H9 (cell line): ENCODE results near the gene NEK8. TPM values are rescaled to one million over a fixed set of nuclear protein-coding genes. Genes with fewer than 3 reads are reported as not detected.

Experiments used
- DNase-seq: peaks from one replicate; pipeline ENCODE4 v3.0.0-alpha.2; 2017
- H2AFZ ChIP-seq: one replicate; pipeline ENCODE4 v1.6.1; 2013; ENCODE audit warnings: mild to moderate bottlenecking, low read length, control low read depth, moderate library complexity
- H2AK5ac ChIP-seq: 2 replicates; pipeline ENCODE4 v1.6.1; 2013; ENCODE audit warnings: low read length, control low read depth, mixed read lengths; ENCODE audit not compliant: insufficient read length
- H2BK120ac ChIP-seq: one replicate; pipeline ENCODE4 v1.6.1; 2013; ENCODE audit warnings: low read depth, mild to moderate bottlenecking, low read length, control low read depth, inconsistent platforms; ENCODE audit not compliant: poor library complexity, severe bottlenecking
- H2BK12ac ChIP-seq: 2 replicates; pipeline ENCODE4 v1.6.1; 2013; ENCODE audit warnings: low read length, control low read depth, mixed read lengths, low read depth; ENCODE audit not compliant: insufficient read length
- H2BK15ac ChIP-seq: 2 replicates; pipeline ENCODE4 v1.6.1; 2013; ENCODE audit warnings: low read depth, low read length, control low read depth
- H2BK20ac ChIP-seq: one replicate; pipeline ENCODE4 v1.6.1; 2013; ENCODE audit warnings: low read depth, mild to moderate bottlenecking, low read length, control low read depth, inconsistent platforms; ENCODE audit not compliant: poor library complexity, severe bottlenecking
- H2BK5ac ChIP-seq: 2 replicates; pipeline ENCODE4 v1.6.1; 2013; ENCODE audit warnings: low read length, control low read depth, mixed read lengths; ENCODE audit not compliant: insufficient read length
- H3K14ac ChIP-seq: 2 replicates; pipeline ENCODE4 v1.6.1; 2013; ENCODE audit warnings: low read length, control low read depth; ENCODE audit not compliant: insufficient read depth
- H3K18ac ChIP-seq: 2 replicates; pipeline ENCODE4 v1.6.1; 2013; ENCODE audit warnings: low read depth, mild to moderate bottlenecking, mixed read lengths, low read length, control low read depth; ENCODE audit not compliant: insufficient read length
- H3K23ac ChIP-seq: 2 replicates; pipeline ENCODE4 v1.6.1; 2013; ENCODE audit warnings: low read length, control low read depth, mixed read lengths, low read depth; ENCODE audit not compliant: insufficient read length
- H3K23me2 ChIP-seq: 2 replicates; pipeline ENCODE4 v1.6.1; 2013; ENCODE audit warnings: low read depth, mild to moderate bottlenecking, mixed read lengths, low read length, control low read depth; ENCODE audit not compliant: insufficient read length, poor library complexity, severe bottlenecking
- H3K27ac ChIP-seq: 2 replicates; pipeline ENCODE4 v1.5.1; 2013; ENCODE audit warnings: low read length, control low read depth, mixed read lengths, low read depth; ENCODE audit not compliant: insufficient read length
- H3K27me3 ChIP-seq: 2 replicates; pipeline ENCODE4 v1.6.1; 2013; ENCODE audit warnings: low read length, control low read depth, inconsistent platforms; ENCODE audit not compliant: insufficient read depth
- H3K4ac ChIP-seq: 2 replicates; pipeline ENCODE4 v1.6.1; 2013; ENCODE audit warnings: low read depth, mild to moderate bottlenecking, control low read depth, inconsistent platforms, low read length, moderate library complexity
- H3K4me1 ChIP-seq: 2 replicates; pipeline ENCODE4 v1.6.1; 2013; ENCODE audit warnings: low read length, control low read depth, inconsistent platforms; ENCODE audit not compliant: insufficient read depth
- H3K4me2 ChIP-seq: 2 replicates; pipeline ENCODE4 v1.6.1; 2013; ENCODE audit warnings: low read length, control low read depth, mixed read lengths; ENCODE audit not compliant: insufficient read length, insufficient read depth
- H3K56ac ChIP-seq: 2 replicates; pipeline ENCODE4 v1.6.1; 2013; ENCODE audit warnings: low read depth, mild to moderate bottlenecking, mixed read lengths, low read length, control low read depth; ENCODE audit not compliant: insufficient read length
- H3K79me1 ChIP-seq: 2 replicates; pipeline ENCODE4 v1.6.1; 2013; ENCODE audit warnings: low read depth, mild to moderate bottlenecking, moderate library complexity, low read length, control low read depth, inconsistent platforms; ENCODE audit not compliant: insufficient read depth, poor library complexity, severe bottlenecking
- H3K79me2 ChIP-seq: 2 replicates; pipeline ENCODE4 v1.6.1; 2013; ENCODE audit warnings: low read length, control low read depth, inconsistent platforms; ENCODE audit not compliant: insufficient read depth
- H3K9ac ChIP-seq: 2 replicates; pipeline ENCODE4 v1.6.1; 2013; ENCODE audit warnings: low read length, control low read depth, mixed read lengths; ENCODE audit not compliant: insufficient read length; ENCODE audit errors: extremely low read depth
- H3K9me3 ChIP-seq: one replicate; pipeline ENCODE4 v1.6.1; 2013; ENCODE audit warnings: low read depth, low read length, inconsistent platforms; ENCODE audit not compliant: control insufficient read depth
- H3T11ph ChIP-seq: one replicate; pipeline ENCODE4 v1.6.1; 2013; ENCODE audit warnings: mild to moderate bottlenecking, low read length, control low read depth, inconsistent platforms
- H4K20me1 ChIP-seq: one replicate; pipeline ENCODE4 v1.6.1; 2013; ENCODE audit not compliant: control insufficient read depth, insufficient read length, insufficient read depth
- H4K5ac ChIP-seq: 2 replicates; pipeline ENCODE4 v1.6.1; 2013; ENCODE audit warnings: low read depth, mild to moderate bottlenecking, mixed read lengths, low read length, control low read depth; ENCODE audit not compliant: insufficient read length
- H4K8ac ChIP-seq: replicated peaks from 2 replicates; pipeline ENCODE4 v1.6.1; 2013; ENCODE audit warnings: low read length, control low read depth, mixed read lengths, low read depth; ENCODE audit not compliant: insufficient read length
- H4K91ac ChIP-seq: 2 replicates; pipeline ENCODE4 v1.6.1; 2013; ENCODE audit warnings: low read depth, mild to moderate bottlenecking, moderate library complexity, mixed read lengths, low read length, control low read depth; ENCODE audit not compliant: insufficient read length
- H3K27ac Mint-ChIP-seq, 3 experiments: 2 replicates in 2 of 3; 3 replicates in 1 of 3; pipeline ENCODE4 v1.8.0; 2020 to 2021; ENCODE audit warnings: mixed read lengths in 3 of 3, mild to moderate bottlenecking in 1 of 3, moderate library complexity in 1 of 3
- H3K27me3 Mint-ChIP-seq: 2 replicates; pipeline ENCODE4 v1.8.0; 2021; ENCODE audit warnings: low read depth, mild to moderate bottlenecking, moderate library complexity, mixed read lengths
- H3K36me3 Mint-ChIP-seq, 3 experiments: 2 replicates in 2 of 3; 3 replicates in 1 of 3; pipeline ENCODE4 v1.8.0; 2020 to 2021; ENCODE audit warnings: low read depth in 3 of 3, mixed read lengths in 3 of 3; ENCODE audit not compliant: insufficient read depth in 1 of 3
- H3K4me1 Mint-ChIP-seq, 2 experiments: 2 replicates each; pipeline ENCODE4 v1.8.0; 2020; ENCODE audit warnings: mixed read lengths in 2 of 2
- H3K4me3 Mint-ChIP-seq, 2 experiments: 2 replicates in 1 of 2; 3 replicates in 1 of 2; pipeline ENCODE4 v1.8.0; 2020 to 2021; ENCODE audit warnings: mild to moderate bottlenecking in 2 of 2, mixed read lengths in 2 of 2, moderate library complexity in 1 of 2
- H3K9me3 Mint-ChIP-seq, 2 experiments: 2 replicates in 1 of 2; 3 replicates in 1 of 2; pipeline ENCODE4 v1.8.0; 2020; ENCODE audit warnings: mild to moderate bottlenecking in 2 of 2, mixed read lengths in 2 of 2, moderate library complexity in 1 of 2
- CTCF ChIP-seq: fragments of 200-600 bp; sonication (generic); conservative IDR thresholded peaks from 3 replicates; pipeline ENCODE4 v1.8.0; 2021; ENCODE audit warnings: antibody characterized with exemption, mild to moderate bottlenecking
- WGBS: extraction: QIAGEN DNeasy Blood & Tissue Kit; methylation state at CpG from one replicate; pipeline ENCODE4 v1.1.7; 2013; ENCODE audit warnings: missing lambda C conversion rate, low lambda C conversion rate, mixed read lengths; ENCODE audit not compliant: insufficient read length; ENCODE audit errors: extremely low coverage; 5-methylcytosine and 5-hydroxymethylcytosine counted together
- total RNA-seq: library from RNA; stranded (reverse); gene quantifications from 2 replicates; pipeline ENCODE4 v1.2.1, GENCODE V29; 2021

Gene NEK8
- total RNA-seq, 1 experiment from 2014 or later, result 18.8 TPM

DNA sequence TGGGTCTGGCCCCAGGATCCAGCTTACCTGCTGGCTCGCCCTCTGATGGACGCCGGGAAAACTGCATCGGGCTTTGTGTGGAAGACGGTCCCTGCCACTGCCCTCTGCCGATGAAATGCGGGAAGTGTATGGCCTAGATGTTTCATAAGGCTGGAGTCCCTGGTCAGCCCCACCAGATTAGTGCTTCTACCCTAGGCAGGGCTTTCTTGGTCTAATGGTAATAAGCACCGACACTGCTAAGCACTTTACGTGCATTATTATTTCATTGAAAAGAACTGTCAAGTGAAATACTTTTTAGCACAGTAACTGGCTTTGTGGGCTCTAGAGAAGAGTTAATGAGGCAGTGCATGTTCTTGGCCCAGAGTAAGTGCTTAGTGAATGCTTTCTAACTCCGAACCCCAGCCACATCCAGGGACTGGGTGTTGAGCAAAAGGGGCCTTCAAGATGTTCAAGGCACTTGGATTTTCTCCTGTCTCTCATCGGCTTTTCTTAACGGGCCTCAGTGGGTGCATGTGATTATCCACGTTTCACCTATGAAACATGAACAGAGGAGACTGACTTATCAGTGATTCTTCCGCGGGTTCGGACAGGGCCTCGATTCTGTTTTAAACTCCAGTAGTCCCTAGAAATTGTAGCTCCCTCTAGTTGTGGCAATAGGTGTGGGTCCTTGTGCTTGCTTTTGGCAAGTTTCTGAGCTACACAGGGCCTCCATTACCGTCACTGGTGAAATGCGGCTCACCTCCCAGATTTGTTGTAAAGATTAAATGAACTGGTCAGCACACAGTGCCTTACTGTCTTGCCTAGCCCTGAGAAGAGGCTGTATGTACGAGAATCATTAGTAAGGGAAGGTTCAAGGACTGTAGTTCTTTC lies 21.8 kb downstream of the NEK8 start:
- H3K4me3 Mint-ChIP-seq, result peak overlapping the region in 1 of 2 experiments; percentile 35; a peak in 2 of 5 replicates

More for the DNA sequence above, 21.8 kb downstream of the NEK8 start:
- H3K23ac ChIP-seq, result no peak overlapping the region
- no peak overlapping the region for H3K4ac ChIP-seq
- H3K27me3 ChIP-seq, result no peaks in the 10 kb centered on the region
- no peak overlapping the region for H2AFZ ChIP-seq
- H4K5ac ChIP-seq, result no peak overlapping the region
- no peak overlapping the region for H3K27ac ChIP-seq
- no peaks in the 10 kb centered on the region for H4K20me1 ChIP-seq
- H3K4me1 ChIP-seq, result peaks cover 5% of the 10 kb centered on the region; the same call in 1 of the 2 replicates
- H3T11ph ChIP-seq, result no peak overlapping the region
- H3K56ac ChIP-seq, result no peak overlapping the region
- Mint-ChIP-seq H3K9me3 (no peaks in the 10 kb centered on the region), H3K4me1 (peaks cover 14 to 31% of the 10 kb centered on the region in 2 experiments), H3K27me3 (no peaks in the 10 kb centered on the region; the same call in none of the 2 replicates), H3K27ac (peak overlapping the region; percentile 48 to 87 (median 53); a peak in 4 of 7 replicates), H3K36me3 (peaks cover 41 to 71% (median 47%) of the 10 kb centered on the region in 3 experiments)
- no peak overlapping the region for H3K14ac ChIP-seq
- no peak overlapping the region for H2BK15ac ChIP-seq
- no CpG with 5 or more reads among the region's 20 CpGs for WGBS
- H3K4me2 ChIP-seq, result no peak overlapping the region
- H3K9ac ChIP-seq, result no peak overlapping the region
- DNase-seq, result peak; percentile 97
- no peak overlapping the region for H3K18ac ChIP-seq
- H3K79me2 ChIP-seq, result peaks cover 8% of the 10 kb centered on the region; the same call in 1 of the 2 replicates
- H2BK20ac ChIP-seq, result no peak overlapping the region
- no peaks in the 10 kb centered on the region for H3K79me1 ChIP-seq
- H4K8ac ChIP-seq, result no peak overlapping the region
- no peaks in the 10 kb centered on the region for H3K9me3 ChIP-seq
- H2BK12ac ChIP-seq, result no peak overlapping the region
- no peak overlapping the region for H4K91ac ChIP-seq
- peak; percentile 99 for TF ChIP-seq CTCF
- no peak overlapping the region for H2BK5ac ChIP-seq
- H2BK120ac ChIP-seq, result no peak overlapping the region
- H2AK5ac ChIP-seq, result no peak overlapping the region
- H3K23me2 ChIP-seq, result peaks cover 3% of the 10 kb centered on the region
